GM19395 (cell line): ENCODE data around the gene NPSR1.
A peak's percentile ranks its signal among the peaks of the same experiment; 100 is the strongest.

Source experiments
- ATAC-seq: cut with Tn5 transposase; IDR thresholded peaks from one replicate; pipeline ENCODE4 v1.9.1; 2021; ENCODE audit warnings: mild to moderate bottlenecking, moderate library complexity; ENCODE audit not compliant: unreplicated experiment

The NPSR1 gene

GRCh38 chr7:34719636-34720035 is 61.6 kb downstream of the NPSR1 start:
- ATAC-seq, result no peak

- no peak for ATAC-seq
Measured at GRCh38 chr7:34720289-34720688, 62.3 kb downstream of the NPSR1 start.

DNA sequence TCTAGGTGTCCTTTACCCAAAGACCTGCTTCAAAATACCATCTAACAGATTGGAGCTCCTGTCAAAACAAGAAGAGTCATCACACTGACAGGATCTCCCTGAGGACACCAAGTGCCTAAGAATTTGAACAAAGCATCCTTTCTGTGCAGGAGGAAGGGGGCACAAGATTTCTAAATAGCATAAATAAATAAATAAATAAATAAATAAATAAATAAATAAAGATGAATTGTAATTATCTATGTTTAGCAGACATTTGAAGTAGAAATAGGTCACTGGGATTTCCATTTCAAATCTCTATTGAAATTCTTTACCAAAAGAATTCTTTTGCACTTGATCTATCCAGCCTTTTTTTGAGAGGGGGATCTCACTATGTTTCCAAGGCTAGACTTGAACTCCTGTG is 65.3 kb downstream of the NPSR1 start:
- no peak for ATAC-seq

GRCh38 chr7:34723866-34724490 is 66.0 kb downstream of the NPSR1 start:
- no peak for ATAC-seq

DNA sequence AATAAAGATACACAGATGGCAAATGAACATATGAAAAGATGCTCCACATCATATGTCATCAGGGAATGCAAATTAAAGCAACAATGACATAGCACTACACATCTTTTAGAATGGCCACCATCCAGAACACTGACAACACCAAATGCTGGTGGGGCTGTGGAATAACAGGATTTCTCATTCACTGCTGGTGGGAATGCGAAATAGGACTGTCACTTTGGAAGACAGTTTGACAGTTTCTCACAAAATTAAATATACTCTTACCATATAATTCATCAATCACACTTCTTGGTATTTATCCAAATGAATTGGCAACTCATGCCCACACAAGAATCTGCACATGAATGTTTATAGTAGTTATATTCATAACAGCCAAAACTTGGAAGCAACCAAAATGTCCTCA is 68.2 kb downstream of the NPSR1 start:
- no peak for ATAC-seq

DNA sequence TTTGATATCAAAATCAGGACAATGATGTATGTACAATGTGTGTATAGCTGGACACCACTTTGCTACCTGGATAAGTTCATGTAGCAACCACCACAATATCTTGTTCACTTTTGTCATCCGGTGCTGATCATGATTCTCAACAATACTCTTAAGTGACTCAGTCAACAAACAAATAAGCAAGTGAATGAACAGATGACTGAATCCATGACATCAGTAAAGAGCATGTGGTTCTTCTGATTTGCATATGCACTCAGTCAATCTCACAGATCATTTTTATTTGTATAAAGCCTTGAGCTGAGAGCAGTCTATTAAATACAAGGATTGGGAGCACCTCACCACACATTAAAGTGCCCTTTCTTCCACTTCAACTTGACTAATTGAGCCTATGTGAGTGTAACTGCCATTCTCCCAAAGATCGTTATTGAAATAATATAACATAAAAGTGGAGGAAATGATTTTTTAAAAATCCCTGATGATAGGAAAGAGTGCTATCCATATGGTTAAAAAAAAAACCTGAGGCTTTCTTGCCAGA is 69.5 kb downstream of the NPSR1 start:
- ATAC-seq, result no peak

DNA sequence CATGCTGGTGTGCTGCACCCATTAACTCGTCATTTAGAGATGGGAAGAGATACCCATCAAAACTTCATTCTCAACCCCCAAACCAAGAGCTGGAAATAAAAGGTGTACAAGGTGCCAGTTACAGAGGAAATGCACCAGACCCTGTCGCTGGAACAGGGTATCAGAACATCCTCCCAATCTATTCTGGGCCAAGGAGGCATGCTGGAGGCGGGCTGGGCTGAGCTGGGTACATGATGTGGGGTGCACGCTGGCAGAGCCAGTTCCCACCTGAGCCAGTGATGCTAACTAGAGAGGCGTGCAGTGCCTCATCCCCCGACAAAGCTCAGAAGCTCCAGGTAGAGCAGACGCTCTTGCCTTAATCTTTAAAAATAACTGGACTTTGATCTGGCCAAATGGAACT is 70.1 kb downstream of the NPSR1 start:
- no peak for ATAC-seq

DNA sequence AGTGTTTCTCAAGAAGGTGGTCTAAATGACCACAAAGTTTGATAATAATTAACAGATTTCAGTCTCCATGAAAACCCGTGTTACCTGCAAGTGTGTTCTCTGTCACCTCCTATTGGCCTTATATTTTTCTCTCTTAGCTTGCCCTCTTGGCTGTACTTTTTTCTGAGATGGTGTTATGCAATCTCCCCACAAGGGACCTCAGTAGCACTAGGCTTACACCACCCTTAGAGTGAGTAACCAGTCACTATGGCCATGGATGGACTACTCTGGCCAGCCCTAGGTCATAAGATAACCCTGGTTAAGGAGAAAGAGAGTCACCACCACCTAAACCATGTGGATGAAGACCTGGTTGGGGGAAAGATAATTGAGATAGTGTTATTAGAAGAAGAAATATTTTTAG is 76.8 kb downstream of the NPSR1 start:
- ATAC-seq, result peak; percentile 55

- ATAC-seq, result no peak
Measured at GRCh38 chr7:34735526-34735925, 77.5 kb downstream of the NPSR1 start.

DNA sequence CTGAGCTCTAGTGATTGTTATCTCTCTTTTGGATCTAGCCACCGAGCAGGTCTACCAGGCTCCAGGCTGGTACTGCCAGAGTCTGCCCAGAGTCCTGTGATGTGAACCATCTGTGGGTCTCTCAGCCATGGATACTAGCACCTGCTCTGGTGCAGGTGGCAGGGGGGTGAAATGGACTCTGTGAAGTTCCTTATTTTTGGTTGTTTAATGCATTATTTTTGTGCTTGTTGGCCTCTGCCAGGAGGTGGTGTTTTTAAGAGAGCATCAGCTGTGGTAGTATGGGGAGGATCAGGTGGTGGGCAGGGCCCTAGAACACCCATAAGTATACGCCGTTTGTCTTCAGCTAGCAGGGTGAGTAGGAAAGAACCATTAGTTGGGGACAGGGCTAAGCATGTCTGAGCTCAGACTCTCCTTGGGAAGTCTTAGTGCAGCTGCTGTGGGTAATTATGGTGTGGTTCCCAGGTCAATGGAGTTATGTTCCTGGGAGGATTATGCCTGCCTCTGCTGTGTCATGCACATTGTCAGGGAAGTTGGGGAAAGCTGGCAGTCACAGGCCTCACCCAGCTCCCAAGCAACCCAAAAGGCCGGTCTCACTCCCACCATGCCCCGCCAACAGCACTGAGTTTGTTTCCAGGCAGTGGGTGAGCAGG is 81.8 kb downstream of the NPSR1 start:
- ATAC-seq, result no peak

DNA sequence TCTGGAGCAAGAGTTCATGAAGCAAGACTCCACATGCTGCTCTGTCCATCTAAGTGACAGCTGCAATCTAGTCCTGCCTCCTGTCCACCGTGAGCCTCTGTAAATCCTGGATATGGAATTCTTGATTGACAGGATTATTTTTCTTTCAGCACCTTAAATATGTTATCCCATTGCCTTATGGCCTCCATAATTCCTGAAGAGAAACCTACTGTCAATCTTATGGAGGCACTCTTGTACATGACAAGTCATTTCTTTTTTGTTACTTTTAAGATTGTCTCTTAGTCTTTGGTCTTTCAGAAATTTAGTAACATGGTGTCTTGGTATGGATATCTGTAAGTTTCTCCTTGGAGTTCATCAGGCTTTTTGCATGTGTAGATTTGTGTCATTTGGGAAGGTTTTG is 82.8 kb downstream of the NPSR1 start:
- ATAC-seq, result no peak

DNA sequence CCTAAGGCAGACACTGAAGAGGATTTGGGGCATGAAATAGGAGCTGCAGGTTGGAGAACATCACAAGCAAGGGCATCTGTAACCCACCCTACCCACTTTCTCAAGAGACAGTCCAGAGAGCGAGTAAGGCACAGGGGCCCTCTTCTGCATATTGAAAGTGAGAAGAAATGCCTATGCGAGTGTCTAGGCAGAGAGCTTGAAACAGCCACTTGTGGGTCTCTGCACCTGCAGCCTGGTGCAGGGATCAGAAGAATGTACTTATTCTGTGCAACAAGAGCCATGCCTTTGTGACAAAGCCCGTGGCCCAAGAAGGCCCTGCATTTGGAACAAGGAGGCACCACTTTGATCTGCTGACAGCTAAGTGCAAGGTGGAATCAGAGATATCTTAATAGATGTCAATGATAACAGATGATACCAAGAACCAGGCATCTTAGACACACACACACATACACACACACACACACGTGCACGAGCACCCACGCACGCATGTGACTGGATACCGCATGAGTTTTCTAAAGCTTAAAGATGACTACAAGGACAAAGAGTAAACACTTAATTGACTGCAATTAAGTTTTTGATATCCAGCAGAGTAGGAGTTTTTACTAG is 89.3 kb downstream of the NPSR1 start:
- peak; percentile 52 for ATAC-seq

- ATAC-seq, result no peak
Measured at GRCh38 chr7:34747867-34748727, 90.1 kb downstream of the NPSR1 start.

DNA sequence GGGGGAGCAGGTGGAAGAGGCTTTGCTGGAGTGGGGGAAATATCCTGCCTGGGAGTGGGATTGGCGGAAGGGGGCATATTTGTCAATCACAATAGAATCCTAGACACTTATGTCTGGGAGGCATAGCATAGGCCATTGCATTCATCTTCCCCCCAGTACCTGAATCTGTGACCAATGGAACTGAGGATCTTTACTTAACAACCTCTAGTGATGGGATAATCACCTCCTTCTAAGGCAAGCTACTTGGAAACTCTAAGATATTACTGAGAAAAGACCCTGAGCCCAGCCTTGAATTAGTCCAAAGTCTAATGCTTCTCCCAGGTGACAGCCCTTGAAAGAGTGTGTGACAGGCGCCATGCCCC is 90.7 kb downstream of the NPSR1 start:
- ATAC-seq, result no peak

- ATAC-seq, result no peak
Measured at GRCh38 chr7:34749446-34749845, 91.4 kb downstream of the NPSR1 start.

GRCh38 chr7:34750209-34750608 is 92.2 kb downstream of the NPSR1 start:
- no peak for ATAC-seq

- no peak for ATAC-seq
Measured at GRCh38 chr7:34750636-34751035, 92.6 kb downstream of the NPSR1 start.

GRCh38 chr7:34751725-34752643 is 94.0 kb downstream of the NPSR1 start:
- peak; percentile 39 for ATAC-seq

DNA sequence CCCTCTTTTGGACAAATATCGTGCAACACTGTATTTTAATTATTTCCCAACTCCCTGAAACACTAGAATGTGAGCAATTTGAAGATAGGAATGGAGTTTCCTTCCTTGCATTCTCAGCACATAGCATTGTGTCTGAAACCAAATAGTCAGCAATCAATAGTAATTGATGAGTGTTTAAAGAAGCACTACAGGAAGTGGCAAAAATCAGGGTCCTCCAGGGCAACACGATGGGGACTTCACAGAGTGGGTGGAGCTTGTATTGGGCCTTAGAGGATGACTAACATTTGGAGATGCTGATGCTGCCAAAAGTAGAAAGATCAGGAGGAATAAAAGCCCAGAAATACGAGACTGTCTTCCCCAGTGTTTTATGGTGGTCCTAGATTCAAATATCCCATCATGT is 94.9 kb downstream of the NPSR1 start:
- ATAC-seq, result no peak

GRCh38 chr7:34755008-34755407 is 97.0 kb downstream of the NPSR1 start:
- peak; percentile 39 for ATAC-seq
